SU-DHL-6 (cell line): ENCODE measurements around the gene HSD11B2.

Source experiments
- H2AFZ ChIP-seq: fragments of 200-600 bp; sonication (generic); 2 replicates; pipeline ENCODE4 v1.6.1; 2014; ENCODE audit warnings: low read depth, mild to moderate bottlenecking, moderate library complexity, mixed read lengths, antibody characterized with exemption, low read length; ENCODE audit not compliant: severe bottlenecking
- H3F3A ChIP-seq: fragments of 200-600 bp; shearing (Covaris generic); 2 replicates; pipeline ENCODE4 v1.6.0; 2016; ENCODE audit warnings: antibody characterized with exemption, mild to moderate bottlenecking; ENCODE audit not compliant: insufficient read depth
- H3K27ac ChIP-seq: fragments of 200-600 bp; sonication (generic); 2 replicates; pipeline ENCODE4 v1.5.1; 2016; ENCODE audit warnings: low read depth, mild to moderate bottlenecking, low read length, moderate library complexity, mixed read lengths
- H3K27me3 ChIP-seq: fragments of 200-600 bp; sonication (generic), shearing (Covaris generic); 2 replicates; pipeline ENCODE4 v1.6.0; 2014; ENCODE audit warnings: mild to moderate bottlenecking, low read length
- H3K36me3 ChIP-seq: fragments of 200-600 bp; sonication (generic); 2 replicates; pipeline ENCODE4 v1.6.1; 2014; ENCODE audit warnings: mild to moderate bottlenecking, low read length, mixed read lengths
- H3K4me2 ChIP-seq: fragments of 300-600, 200-600 bp; shearing (Covaris generic), sonication (generic); 2 replicates; pipeline ENCODE4 v1.6.0; 2014; ENCODE audit warnings: low read length, low read depth, mild to moderate bottlenecking; ENCODE audit not compliant: poor library complexity, severe bottlenecking
- H3K4me3 ChIP-seq: fragments of 200-600 bp; sonication (generic); 2 replicates; pipeline ENCODE4 v1.5.1; 2014; ENCODE audit warnings: antibody characterized with exemption, low read length, mild to moderate bottlenecking, mixed read lengths; ENCODE audit not compliant: insufficient read depth, poor library complexity, severe bottlenecking
- H3K79me2 ChIP-seq: fragments of 200-600 bp; sonication (generic); 2 replicates; pipeline ENCODE4 v1.6.1; 2014; ENCODE audit warnings: mild to moderate bottlenecking, low read length, moderate library complexity; ENCODE audit not compliant: insufficient read depth
- H3K9ac ChIP-seq: fragments of 200-600 bp; sonication (generic); 2 replicates; pipeline ENCODE4 v1.7.0; 2014; ENCODE audit warnings: mild to moderate bottlenecking, low read length
- H3K9me2 ChIP-seq: fragments of 200-600 bp; sonication (generic); replicated peaks from 2 replicates; pipeline ENCODE4 v1.6.1; 2014; ENCODE audit warnings: low read length; ENCODE audit not compliant: insufficient read depth
- H3K9me3 ChIP-seq: fragments of 200-600 bp; sonication (generic); 2 replicates; pipeline ENCODE4 v1.6.1; 2014; ENCODE audit warnings: low read length, mixed read lengths; ENCODE audit not compliant: insufficient read depth
- H4K20me1 ChIP-seq: fragments of 200-600 bp; sonication (generic); 2 replicates; pipeline ENCODE4 v1.6.1; 2014; ENCODE audit warnings: low read depth, mild to moderate bottlenecking, antibody characterized with exemption, low read length, moderate library complexity, mixed read lengths
- EZH2phosphoT487 ChIP-seq: fragments of 200-600 bp; sonication (generic), shearing (Covaris generic); conservative IDR thresholded peaks from 2 replicates; pipeline ENCODE4 v1.6.1; 2018; ENCODE audit warnings: mild to moderate bottlenecking, antibody characterized with exemption, low read length, moderate library complexity, mixed read lengths
- TF ChIP-seq, protein P1 (sequence below): fragments of 200-600 bp; sonication (generic); IDR thresholded peaks from one replicate; pipeline ENCODE4 v1.5.1; 2017; ENCODE audit warnings: antibody characterized with exemption, mild to moderate bottlenecking, low read length, moderate library complexity; ENCODE audit not compliant: insufficient read depth, poor library complexity, severe bottlenecking

HSD11B2 gene

DNA sequence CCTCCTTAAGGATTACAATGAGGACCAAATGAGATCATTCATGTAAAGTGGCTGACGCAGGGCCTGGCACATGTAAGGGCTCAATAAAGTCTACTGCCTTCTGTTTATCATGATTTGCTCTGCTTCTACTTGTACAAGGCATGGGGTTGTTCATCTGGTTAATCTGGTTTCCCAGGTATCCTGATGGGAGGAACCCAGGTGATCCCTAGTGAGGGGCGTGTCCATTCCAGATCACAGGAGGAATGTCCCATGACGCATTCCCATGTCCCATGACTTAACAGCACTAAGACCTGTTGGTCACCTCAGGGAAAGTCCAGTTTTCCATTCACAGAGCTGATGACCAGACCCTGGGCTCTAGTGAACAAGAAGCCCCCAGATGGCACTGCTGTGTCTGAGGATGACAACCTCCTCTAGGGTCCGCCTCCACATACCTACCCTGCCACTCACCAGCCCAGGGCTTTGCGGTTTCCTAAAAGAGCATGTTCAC, 26.1 kb upstream of the HSD11B2 start:
- H3K4me2 ChIP-seq: no peak overlapping the region
- no peak overlapping the region for H3K9ac ChIP-seq
- no peaks in the 10 kb centered on the region for H3K9me2 ChIP-seq
- H3K4me3 ChIP-seq: no peak overlapping the region
- H2AFZ ChIP-seq: no peak overlapping the region
- no peaks in the 10 kb centered on the region for H4K20me1 ChIP-seq
- no peaks in the 10 kb centered on the region for H3K36me3 ChIP-seq
- H3K79me2 ChIP-seq: no peaks in the 10 kb centered on the region
- no peak overlapping the region for H3K27ac ChIP-seq
- H3K27me3 ChIP-seq: no peaks in the 10 kb centered on the region
- no peaks in the 10 kb centered on the region for H3F3A ChIP-seq
- H3K9me3 ChIP-seq: no peaks in the 10 kb centered on the region
- TF ChIP-seq, protein P1, sequence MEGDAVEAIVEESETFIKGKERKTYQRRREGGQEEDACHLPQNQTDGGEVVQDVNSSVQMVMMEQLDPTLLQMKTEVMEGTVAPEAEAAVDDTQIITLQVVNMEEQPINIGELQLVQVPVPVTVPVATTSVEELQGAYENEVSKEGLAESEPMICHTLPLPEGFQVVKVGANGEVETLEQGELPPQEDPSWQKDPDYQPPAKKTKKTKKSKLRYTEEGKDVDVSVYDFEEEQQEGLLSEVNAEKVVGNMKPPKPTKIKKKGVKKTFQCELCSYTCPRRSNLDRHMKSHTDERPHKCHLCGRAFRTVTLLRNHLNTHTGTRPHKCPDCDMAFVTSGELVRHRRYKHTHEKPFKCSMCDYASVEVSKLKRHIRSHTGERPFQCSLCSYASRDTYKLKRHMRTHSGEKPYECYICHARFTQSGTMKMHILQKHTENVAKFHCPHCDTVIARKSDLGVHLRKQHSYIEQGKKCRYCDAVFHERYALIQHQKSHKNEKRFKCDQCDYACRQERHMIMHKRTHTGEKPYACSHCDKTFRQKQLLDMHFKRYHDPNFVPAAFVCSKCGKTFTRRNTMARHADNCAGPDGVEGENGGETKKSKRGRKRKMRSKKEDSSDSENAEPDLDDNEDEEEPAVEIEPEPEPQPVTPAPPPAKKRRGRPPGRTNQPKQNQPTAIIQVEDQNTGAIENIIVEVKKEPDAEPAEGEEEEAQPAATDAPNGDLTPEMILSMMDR: no peak
- no peak for TF ChIP-seq EZH2phosphoT487

DNA sequence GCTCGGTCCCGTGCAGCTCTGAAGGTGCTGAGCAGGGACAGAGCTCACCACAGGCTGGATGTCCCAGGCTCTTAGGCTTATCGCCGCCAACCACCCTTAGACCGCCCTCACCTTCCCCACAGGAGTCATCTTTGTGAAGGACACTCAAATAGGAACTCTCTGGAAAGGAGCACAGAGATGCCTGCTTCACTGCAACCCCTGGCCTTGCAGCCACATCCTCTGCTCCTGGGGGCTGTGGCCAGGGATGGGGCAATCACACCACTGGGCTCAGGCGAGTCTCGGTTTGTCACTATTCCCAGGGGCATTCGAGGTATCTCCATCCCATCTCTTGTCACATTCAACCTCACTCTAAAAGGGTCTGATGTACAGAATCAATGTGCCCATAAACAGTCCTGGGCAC, 25.6 kb upstream of the HSD11B2 start:
- no peaks in the 10 kb centered on the region for H3K9me3 ChIP-seq
- no peaks in the 10 kb centered on the region for H3K79me2 ChIP-seq
- H3K27me3 ChIP-seq: no peaks in the 10 kb centered on the region
- H2AFZ ChIP-seq: no peak overlapping the region
- no peaks in the 10 kb centered on the region for H3F3A ChIP-seq
- no peak overlapping the region for H3K9ac ChIP-seq
- TF ChIP-seq EZH2phosphoT487: no peak
- TF ChIP-seq, protein P1: no peak
- no peak overlapping the region for H3K4me2 ChIP-seq
- H3K9me2 ChIP-seq: no peaks in the 10 kb centered on the region
- no peaks in the 10 kb centered on the region for H4K20me1 ChIP-seq
- no peak overlapping the region for H3K4me3 ChIP-seq
- H3K36me3 ChIP-seq: no peaks in the 10 kb centered on the region
- no peak overlapping the region for H3K27ac ChIP-seq

DNA sequence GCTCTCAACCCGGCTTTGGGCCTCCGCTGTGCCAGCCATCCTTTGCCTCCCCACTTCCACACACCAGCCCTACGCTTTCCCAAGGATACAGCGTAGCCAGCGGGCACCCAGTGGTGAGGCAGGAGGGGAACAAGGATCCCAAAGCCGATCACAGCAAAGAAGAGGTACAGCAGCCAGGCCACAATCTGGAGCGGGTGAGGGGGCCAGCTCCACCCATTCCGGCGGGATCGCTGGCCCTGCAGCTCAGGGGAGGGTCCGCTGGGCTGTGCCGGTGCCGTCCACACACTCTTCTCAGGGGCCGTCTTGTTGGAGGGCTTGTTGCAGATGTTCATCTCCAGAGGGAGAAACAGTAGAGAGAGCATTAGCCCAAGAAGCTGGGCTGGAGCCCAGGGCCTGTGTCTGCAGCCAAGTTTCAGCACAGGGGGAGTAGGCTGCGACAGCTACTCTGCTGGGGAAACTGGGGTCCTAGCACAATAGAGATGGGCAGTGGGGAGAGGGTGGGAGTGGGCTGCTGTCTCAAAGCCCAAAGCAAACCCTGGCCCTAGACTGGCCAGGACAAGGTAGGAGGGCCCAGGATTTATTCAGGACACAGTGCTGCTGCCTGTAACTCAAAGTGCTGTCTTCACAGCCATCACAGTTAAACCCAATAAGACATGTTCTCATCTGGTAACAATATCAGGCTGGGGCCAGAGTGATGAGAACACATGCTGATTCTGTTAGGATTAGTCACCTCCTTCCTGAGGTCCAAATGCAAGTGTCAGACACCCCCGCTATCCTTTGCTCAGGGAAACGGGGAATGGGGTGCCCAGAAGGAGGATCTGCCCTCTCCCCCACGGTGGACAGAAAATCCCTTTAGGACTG, 24.6 kb upstream of the HSD11B2 start:
- no peak overlapping the region for H3K27ac ChIP-seq
- no peak overlapping the region for H3K4me2 ChIP-seq
- H3F3A ChIP-seq: no peaks in the 10 kb centered on the region
- H3K4me3 ChIP-seq: no peak overlapping the region
- H3K27me3 ChIP-seq: no peaks in the 10 kb centered on the region
- H3K9me3 ChIP-seq: no peaks in the 10 kb centered on the region
- TF ChIP-seq EZH2phosphoT487: no peak
- H3K9me2 ChIP-seq: no peaks in the 10 kb centered on the region
- H2AFZ ChIP-seq: no peak overlapping the region
- H3K9ac ChIP-seq: no peak overlapping the region
- H3K79me2 ChIP-seq: no peaks in the 10 kb centered on the region
- H4K20me1 ChIP-seq: no peaks in the 10 kb centered on the region
- no peaks in the 10 kb centered on the region for H3K36me3 ChIP-seq

DNA sequence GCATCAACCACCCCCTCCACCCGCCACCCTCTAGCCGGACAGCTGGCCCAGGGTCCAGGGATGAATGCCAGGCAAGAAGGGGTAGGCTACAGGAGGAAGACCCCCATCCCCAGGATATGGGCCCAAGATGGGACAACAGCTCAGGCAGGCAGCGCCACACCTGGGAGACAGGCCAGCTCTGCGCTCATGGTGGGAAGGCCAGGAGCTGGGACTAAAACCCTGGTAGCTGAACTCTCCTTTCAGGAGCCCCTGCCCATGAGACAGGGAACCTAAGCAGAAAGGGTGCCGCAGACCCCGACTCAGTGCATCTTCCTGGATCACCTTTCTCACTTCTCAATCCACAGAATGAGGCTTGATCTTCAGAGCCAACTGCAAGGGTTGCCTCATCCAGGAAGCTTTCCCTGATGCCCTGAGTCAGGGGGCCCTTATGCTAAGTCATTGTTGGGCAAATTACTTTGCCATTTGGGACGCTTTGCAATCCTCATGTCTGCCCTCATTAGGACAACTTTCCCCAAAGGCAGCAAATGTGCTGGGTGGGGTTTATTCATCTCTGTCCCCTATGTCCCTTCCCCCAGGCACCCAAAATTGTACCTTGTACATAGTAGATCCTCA, 23.6 kb upstream of the HSD11B2 start:
- H3K4me2 ChIP-seq: no peak overlapping the region
- H3K9me2 ChIP-seq: no peaks in the 10 kb centered on the region
- H3K79me2 ChIP-seq: no peaks in the 10 kb centered on the region
- no peak overlapping the region for H3K27ac ChIP-seq
- no peaks in the 10 kb centered on the region for H3K9me3 ChIP-seq
- no peak overlapping the region for H3K4me3 ChIP-seq
- no peak for TF ChIP-seq EZH2phosphoT487
- TF ChIP-seq, protein P1: no peak
- no peaks in the 10 kb centered on the region for H3K27me3 ChIP-seq
- H3F3A ChIP-seq: no peaks in the 10 kb centered on the region
- no peaks in the 10 kb centered on the region for H4K20me1 ChIP-seq
- no peak overlapping the region for H3K9ac ChIP-seq
- no peak overlapping the region for H2AFZ ChIP-seq
- no peaks in the 10 kb centered on the region for H3K36me3 ChIP-seq
